HG03571 (cell line): ENCODE data around the gene EEFSEC.

Experiments used
- ATAC-seq: cut with Tn5 transposase; IDR thresholded peaks from one replicate; pipeline ENCODE4 v1.9.1; 2021; ENCODE audit not compliant: unreplicated experiment

The EEFSEC gene

GRCh38 chr3:128328546-128329458 lies 175.5 kb downstream of the EEFSEC start:
- ATAC-seq, result no peak

- no peak for ATAC-seq
These were observed 176.4 kb downstream of the EEFSEC start for GRCh38 chr3:128329491-128330213.

- no peak for ATAC-seq
These were observed 177.0 kb downstream of the EEFSEC start for GRCh38 chr3:128330214-128330842.

- ATAC-seq, result no peak
These were observed 180.9 kb downstream of the EEFSEC start for GRCh38 chr3:128334086-128334645.

GRCh38 chr3:128334766-128335165 lies 181.5 kb downstream of the EEFSEC start:
- ATAC-seq, result no peak

GRCh38 chr3:128335621-128336296 lies 182.5 kb downstream of the EEFSEC start:
- no peak for ATAC-seq

GRCh38 chr3:128336337-128337156 lies 183.3 kb downstream of the EEFSEC start:
- no peak for ATAC-seq

GRCh38 chr3:128337305-128337704 lies 184.0 kb downstream of the EEFSEC start:
- no peak for ATAC-seq

GRCh38 chr3:128338536-128339330 lies 185.5 kb downstream of the EEFSEC start:
- no peak for ATAC-seq

GRCh38 chr3:128339491-128340012 lies 186.3 kb downstream of the EEFSEC start:
- ATAC-seq, result no peak

- ATAC-seq, result no peak
These were observed 187.1 kb downstream of the EEFSEC start for GRCh38 chr3:128340198-128340903.

- ATAC-seq, result no peak
These were observed 187.7 kb downstream of the EEFSEC start for GRCh38 chr3:128340904-128341555.

- ATAC-seq, result no peak
These were observed 188.5 kb downstream of the EEFSEC start for GRCh38 chr3:128341659-128342395.

GRCh38 chr3:128342701-128343180 lies 189.5 kb downstream of the EEFSEC start:
- ATAC-seq, result no peak

GRCh38 chr3:128343287-128344051 lies 190.2 kb downstream of the EEFSEC start:
- ATAC-seq, result no peak
